HG03097 (cell line): ENCODE measurements around the gene DLGAP1.
"Not testable (repeated sequence)": the region's sequence is repeated elsewhere in the genome, so short reads cannot be mapped to it uniquely, and the experiment has no call there.

Source experiments
- ATAC-seq: cut with Tn5 transposase; IDR thresholded peaks from one replicate; pipeline ENCODE4 v1.9.1; 2021; ENCODE audit not compliant: unreplicated experiment, low FRiP score

Gene DLGAP1

GRCh38 chr18:3599861-3600260, 855.2 kb downstream of the DLGAP1 start:
- no peak for ATAC-seq

GRCh38 chr18:3599195-3599594, 855.9 kb downstream of the DLGAP1 start:
- ATAC-seq, result no peak

DNA sequence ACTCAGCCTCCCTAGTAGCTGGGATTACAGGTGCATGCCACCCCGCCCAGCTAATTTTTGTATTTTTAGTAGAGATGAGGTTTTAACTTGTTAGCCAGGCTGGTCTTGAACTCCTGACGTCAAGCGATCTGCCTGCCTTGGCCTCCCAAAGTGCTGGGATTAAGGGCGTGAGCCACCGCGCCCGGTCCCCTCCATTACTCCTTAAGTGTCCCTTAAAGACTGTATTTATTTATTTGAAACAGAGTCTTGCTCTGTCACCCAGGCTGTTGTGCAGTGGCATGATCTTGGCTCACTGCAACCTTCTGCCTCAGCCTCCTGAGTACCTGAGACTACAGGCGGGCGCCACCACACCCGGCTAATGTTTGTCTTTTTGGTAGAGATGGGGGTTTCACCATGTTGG, 856.5 kb downstream of the DLGAP1 start:
- ATAC-seq, result no peak

- no peak for ATAC-seq
Observed at GRCh38 chr18:3597409-3598357, 857.4 kb downstream of the DLGAP1 start.

DNA sequence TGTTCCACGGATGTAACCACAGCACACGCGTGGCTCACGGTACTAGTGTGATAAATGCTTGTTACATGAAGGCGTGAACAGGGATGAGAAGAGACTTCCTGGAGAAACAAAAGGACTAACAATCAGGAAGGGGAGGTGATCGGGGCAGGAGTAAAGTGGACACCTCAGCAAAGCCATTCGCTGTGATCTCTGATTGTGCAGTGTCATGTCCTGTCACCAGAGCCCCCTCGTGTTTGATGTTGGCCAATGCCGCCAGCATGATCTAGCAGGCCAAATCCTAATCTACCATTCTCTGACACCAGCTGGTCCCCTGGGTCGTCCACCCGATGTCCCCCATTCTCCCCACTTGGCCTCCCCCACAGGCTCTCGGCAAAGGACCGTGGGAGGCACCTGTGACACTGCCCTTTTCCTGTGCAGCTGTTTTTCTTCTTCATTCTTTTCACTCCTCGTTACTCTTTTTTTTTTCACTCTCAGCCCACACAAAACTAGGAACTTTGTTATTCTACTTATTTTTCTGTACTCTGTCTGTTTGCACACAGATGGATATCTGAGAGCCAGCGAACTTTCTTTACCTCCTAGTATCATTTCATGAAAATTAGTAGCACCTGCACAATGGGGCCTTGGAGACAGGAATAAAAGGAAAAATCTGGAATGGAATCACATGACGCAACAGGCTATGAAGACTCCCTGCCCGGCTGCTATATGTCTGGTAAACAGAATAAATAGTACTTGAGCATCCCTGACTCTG, 858.3 kb downstream of the DLGAP1 start:
- peak; percentile 28 for ATAC-seq

DNA sequence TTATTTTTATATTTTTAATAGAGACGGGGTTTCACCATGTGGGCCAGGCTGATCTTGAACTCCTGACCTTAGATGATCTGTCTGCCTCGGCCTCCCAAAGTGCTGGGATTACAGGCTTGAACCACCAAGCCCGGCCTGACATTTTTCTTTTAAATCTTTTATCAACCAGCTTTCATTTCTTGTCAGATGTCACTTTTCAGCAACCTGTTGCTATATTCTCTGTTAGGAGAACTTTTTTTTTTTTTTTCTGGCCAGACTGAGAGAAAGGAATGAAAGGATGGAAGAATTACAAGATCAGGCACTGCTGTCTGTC, 858.8 kb downstream of the DLGAP1 start:
- ATAC-seq, result no peak

DNA sequence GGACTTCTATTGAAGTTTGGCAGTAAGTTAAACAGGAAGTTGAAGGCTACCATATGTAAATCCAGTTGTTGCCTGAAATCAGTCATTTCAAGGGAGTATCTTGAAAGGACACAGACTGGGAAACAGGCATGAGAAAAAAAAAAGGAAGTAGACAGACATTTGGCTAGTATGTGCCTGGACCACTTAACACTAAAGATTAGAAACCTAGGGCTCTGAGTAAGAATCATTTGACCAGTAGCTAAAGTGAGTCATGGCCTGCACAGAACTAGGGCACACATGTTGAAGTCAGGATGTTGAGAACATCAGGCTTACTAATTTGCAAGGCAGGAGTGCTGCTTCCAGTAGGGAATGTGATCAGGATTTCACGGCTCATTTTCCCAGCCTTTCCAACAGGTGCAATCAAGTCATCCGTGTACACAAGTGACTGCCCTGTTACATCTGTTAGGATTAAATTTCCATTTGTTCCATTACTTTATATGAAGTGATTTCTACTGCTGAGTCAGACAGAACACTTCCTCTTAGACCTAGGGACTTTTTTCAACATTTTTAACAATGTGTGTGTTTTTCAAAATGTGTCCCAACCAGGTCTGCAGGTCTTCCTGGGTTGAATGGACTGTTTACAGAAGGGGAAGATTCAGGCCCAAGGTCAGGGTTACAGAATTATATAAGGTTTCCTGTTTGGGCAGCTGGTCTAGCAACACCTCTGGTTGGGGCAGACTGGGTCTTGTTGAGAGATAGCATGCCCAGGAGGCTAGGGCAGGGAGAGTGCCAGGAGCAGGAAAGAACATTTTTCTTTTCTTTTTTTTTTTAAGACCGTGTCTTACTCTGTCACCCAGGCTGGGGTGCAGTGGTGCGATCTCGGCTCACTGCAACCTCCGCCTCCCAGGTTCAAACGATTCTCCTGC, 859.5 kb downstream of the DLGAP1 start:
- ATAC-seq, result peak; percentile 40

GRCh38 chr18:3594760-3595368, 860.2 kb downstream of the DLGAP1 start:
- no peak for ATAC-seq

DNA sequence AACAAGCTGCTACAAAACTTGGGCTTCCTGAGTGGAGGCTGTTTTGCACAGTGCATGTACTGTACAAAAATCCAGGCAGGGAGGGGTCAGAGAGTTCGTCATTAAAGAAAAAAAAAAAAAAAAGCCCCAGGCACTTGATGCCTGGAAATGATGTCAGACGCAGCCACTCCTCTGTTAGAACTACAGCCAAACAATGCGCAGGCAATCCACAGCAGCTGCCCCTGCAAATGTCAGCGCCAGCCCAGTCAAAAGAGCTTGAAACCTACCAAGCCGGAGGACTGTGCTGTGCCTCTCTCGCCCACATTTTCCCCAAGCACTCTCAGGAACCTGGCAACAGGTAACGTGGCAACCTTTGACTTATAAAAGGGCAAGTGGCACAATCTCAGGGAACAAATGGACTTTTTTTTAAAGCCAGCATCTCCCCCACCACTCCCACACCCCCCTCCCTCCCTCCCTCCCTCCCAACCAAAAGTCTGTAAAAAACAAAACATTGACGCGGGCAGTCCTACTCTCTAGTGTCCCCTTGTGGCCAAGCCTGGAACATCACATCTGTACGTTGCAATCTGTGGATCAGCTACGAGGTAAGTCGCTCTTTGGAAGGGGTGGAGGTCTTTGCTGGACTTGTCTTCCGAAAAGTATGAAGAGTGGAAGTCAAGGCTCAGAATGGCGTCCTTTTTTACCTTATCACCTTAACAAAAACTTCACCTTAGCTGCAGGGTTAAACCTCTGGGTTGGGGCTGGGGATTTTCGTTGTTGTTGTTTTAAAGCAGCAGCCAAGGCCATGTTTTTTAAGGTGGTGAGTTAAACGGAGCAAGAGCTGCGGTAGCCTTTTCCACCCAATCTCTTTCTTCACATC, 861.0 kb downstream of the DLGAP1 start:
- ATAC-seq, result peak; percentile 60

- peak; percentile 11 for ATAC-seq
Observed at GRCh38 chr18:3593381-3593903, 861.7 kb downstream of the DLGAP1 start.

DNA sequence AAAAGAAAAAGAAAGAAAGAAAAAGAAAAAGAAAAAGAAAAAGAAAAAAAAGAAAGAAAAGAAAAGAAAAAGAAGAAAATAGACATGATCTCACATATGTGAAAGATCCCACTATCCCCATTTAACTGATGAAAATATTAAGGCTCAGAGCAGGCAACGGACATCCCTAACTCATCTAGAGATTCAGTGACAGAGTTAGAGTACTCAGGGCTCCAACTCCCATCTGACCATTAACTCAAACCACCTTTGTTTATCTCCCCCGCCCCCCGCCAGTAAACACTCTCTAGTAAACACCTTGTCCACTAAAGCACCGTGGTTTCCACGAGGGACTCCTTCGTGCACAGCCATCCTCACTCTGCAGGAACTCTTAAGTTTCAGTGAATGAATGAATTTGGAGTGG, 862.2 kb downstream of the DLGAP1 start:
- ATAC-seq, result no peak

- no peak for ATAC-seq
Observed at GRCh38 chr18:3590096-3590630, 864.9 kb downstream of the DLGAP1 start.

- ATAC-seq, result peak; percentile 5
Observed at GRCh38 chr18:3585656-3586509, 869.2 kb downstream of the DLGAP1 start.

DNA sequence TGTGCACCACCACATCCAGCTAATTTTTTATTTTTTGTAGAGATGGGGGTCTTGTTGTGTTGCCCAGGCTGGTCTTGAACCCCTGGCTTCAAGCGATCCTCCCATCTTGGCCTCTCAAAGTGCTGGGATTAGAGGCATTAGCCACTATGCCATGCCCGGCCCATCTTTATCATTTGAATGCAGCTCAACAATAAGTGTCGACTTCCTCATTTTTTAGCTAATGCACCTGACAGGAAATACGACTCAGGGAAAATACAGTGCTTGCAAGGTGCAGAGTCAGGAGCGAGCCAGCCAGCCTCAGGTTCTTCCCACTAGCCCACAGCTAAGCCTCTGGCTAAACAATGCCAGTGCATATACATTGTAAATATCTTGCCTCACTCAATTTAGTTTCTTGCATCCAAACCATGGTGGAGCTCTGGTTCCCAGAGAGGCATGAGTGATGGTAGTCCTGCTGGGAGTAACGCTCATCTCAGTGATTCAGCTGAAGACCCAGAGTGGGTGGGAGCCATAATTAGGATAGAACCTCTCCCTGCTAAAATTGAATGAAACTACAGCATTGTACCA, 870.1 kb downstream of the DLGAP1 start:
- no peak for ATAC-seq

DNA sequence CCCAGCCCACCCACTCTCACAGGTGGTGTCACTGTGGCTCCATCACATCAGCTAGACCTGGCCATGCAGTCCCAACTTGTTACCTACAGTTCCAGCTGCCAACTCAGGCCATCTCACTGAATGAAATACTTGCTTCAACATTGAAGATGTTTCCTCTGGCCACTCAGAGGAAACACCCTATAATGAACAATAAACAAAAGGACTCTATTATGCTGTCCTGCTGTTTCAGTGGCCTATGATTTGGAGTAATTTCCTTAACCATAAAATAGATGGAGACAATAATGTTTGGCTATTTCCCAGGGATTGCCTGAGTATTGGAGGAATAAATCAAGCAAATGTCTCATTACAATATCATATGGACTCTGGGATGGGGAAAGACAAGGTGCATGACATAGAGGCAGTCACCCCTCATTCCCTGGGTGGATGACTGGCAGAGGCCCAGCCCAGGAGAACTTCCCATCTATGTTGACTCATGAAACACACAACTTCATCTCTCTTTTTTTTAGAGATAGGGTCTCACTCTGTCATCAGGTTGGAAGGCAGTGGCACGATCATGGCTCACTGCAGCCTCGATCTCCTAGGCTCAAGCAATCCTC, 870.7 kb downstream of the DLGAP1 start:
- ATAC-seq, result no peak

GRCh38 chr18:3583873-3584247, 871.2 kb downstream of the DLGAP1 start:
- ATAC-seq, result no peak

DNA sequence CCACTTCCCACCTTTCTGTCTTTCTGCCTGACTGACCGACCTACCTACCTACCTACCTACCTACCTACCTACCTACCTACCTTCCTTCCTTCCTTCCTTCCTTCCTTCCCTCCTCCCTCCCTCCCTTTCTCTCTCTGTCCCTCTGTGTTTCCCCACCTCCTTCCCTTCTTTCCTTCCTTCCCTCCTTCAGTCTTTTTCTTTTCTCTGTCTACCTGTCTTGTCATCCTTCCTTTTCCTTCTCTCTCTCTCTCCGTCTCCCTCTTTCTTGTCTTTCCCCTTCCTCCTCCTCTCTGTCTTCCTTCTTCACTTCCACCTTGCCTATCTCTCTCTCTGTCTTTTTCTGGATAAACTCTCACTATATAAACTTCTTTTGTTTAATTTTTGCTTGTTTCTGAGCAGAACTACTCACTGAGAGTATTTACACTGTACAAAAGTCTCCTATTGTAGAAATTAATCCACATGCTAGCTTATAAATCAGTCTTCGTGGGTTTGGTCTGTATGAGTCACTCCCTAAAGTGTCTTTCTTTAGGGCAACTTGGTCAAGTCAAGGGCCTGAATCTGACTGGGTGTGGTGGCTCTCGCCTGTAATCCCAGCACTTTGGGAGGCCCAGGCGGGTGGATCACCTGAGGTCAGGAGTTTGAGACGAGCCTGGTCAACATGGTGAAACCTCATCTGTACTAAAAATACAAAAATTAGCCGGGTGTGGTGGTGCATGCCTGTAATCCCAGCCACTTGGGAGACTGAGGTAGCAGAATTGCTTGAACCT, 871.8 kb downstream of the DLGAP1 start:
- ATAC-seq, result not testable (repeated sequence)
